HCT116 (cell line): ENCODE measurements around the gene CCDC188.

Experiments
- POLR2A ChIP-seq: IDR thresholded peaks from 2 replicates; pipeline ENCODE4 v1.7.0; 2011; ENCODE audit warnings: borderline replicate concordance; ENCODE audit not compliant: insufficient read depth, insufficient read length; ENCODE audit errors: extremely low read depth
- RAD21 ChIP-seq: IDR thresholded peaks from 2 replicates; pipeline ENCODE4 v1.6.1; 2012; ENCODE audit warnings: low read depth, mild to moderate bottlenecking
- SRF ChIP-seq: IDR thresholded peaks from 2 replicates; pipeline ENCODE4 v1.6.1; 2012; ENCODE audit warnings: low read depth
- TF ChIP-seq, protein P1 (sequence below), 3 experiments: fragments of 200-600 bp in 1 of 3; sonication (generic) in 1 of 3; IDR thresholded peaks in 2 of 3; conservative IDR thresholded peaks in 1 of 3; 2 replicates each; pipeline ENCODE4 v1.5.1; 2012 to 2017; ENCODE audit warnings: low read depth in 2 of 3, low read length in 2 of 3, antibody characterized with exemption in 1 of 3, borderline replicate concordance in 1 of 3, control low read depth in 1 of 3, mild to moderate bottlenecking in 1 of 3, mixed read lengths in 1 of 3, mixed run types in 1 of 3, moderate library complexity in 1 of 3; ENCODE audit not compliant: insufficient read depth in 1 of 3

DNA sequence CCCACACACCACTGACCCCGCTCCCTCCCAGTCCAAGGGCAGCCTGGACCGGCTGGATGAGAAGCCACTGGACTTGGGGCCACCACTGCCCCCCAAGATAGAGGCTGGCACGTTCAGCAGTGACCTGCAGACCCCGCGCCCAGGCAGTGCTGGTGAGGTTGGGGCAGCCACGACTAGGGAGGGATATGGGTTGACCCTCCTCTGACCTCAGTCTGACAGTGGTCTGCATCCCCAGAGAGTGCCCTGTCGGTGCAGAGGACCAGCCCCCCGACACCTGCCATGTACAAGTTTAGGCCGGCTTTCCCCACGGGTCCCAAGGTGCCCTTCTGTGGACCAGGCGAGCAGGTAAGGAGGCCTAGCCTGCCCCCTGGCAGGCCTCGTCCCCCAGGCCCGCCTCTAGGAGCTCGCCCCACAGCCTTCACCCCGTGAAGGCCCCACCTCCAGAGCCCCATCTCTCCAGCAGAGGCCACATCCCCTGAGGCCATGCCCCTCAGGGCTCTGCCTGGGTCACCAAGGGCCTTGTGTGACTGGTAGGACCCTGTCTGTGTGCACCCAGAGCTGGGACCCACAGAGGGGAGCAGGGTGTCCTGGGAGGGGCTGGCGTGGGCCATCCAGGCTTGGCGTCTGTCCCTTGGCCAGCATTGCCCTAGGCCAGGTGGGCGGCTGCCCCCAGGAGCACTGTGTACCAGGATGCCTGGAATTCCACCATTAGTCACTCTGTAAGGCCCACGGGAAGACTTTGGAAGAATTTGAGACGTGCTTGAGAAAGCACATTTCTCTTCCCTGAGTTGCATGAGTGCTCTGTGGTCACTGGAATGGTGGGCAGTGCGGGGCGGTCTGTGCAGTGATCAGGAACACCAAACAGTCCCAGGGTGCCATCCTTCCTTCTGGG lies 9.4 kb downstream of the CCDC188 start:
- TF ChIP-seq, protein P1, sequence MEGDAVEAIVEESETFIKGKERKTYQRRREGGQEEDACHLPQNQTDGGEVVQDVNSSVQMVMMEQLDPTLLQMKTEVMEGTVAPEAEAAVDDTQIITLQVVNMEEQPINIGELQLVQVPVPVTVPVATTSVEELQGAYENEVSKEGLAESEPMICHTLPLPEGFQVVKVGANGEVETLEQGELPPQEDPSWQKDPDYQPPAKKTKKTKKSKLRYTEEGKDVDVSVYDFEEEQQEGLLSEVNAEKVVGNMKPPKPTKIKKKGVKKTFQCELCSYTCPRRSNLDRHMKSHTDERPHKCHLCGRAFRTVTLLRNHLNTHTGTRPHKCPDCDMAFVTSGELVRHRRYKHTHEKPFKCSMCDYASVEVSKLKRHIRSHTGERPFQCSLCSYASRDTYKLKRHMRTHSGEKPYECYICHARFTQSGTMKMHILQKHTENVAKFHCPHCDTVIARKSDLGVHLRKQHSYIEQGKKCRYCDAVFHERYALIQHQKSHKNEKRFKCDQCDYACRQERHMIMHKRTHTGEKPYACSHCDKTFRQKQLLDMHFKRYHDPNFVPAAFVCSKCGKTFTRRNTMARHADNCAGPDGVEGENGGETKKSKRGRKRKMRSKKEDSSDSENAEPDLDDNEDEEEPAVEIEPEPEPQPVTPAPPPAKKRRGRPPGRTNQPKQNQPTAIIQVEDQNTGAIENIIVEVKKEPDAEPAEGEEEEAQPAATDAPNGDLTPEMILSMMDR (IDR thresholded peaks at IDR 0.05 in 2 of 3, conservative IDR thresholded peaks at IDR 0.05 in 1 of 3; ENCODE audit: borderline replicate concordance in 1 of 3, insufficient read depth in 1 of 3, low read depth in 2 of 3, low read length in 2 of 3), result no peak
- no peak for TF ChIP-seq POLR2A
- no peak for TF ChIP-seq RAD21
- no peak for TF ChIP-seq SRF
